ENCODE results near the gene ATP10A. TPM values are rescaled to one million over a fixed set of nuclear protein-coding genes. Genes with fewer than 3 reads are reported as not detected.

The ATP10A gene
- total and polyA plus RNA-seq, 5 donors from 2014 or later = 2.8 to 16.1 (median 5.5) TPM

GRCh38 chr15:25743548-25744275, 119.4 kb downstream of the ATP10A start:
- no peak overlapping the region for H3K4me3 ChIP-seq (ENCODE audit: low read depth, low read length)
- no peaks in the 10 kb centered on the region for H3K36me3 ChIP-seq (ENCODE audit: control insufficient read depth, insufficient read depth, low read length)
- Mint-ChIP-seq H3K27me3 (no peaks in the 10 kb centered on the region), H3K9me3 (no peaks in the 10 kb centered on the region), H3K4me3 (no peak overlapping the region), H3K27ac (no peak overlapping the region), H3K36me3 (peaks cover 4% of the 10 kb centered on the region), H3K4me1 (peaks cover 4 to 26% (median 17%) of the 10 kb centered on the region in 4 donors)
- no peak for ATAC-seq (ENCODE audit: low read depth in 2 of 2)
- H3K27ac ChIP-seq (ENCODE audit: insufficient read depth, low read length, poor library complexity, severe bottlenecking) = no peak overlapping the region
- no peaks in the 10 kb centered on the region for H3K27me3 ChIP-seq (ENCODE audit: control insufficient read depth, insufficient read depth, low read length)
- H3K9me3 ChIP-seq (ENCODE audit: control insufficient read depth in 2 of 2, low read length in 2 of 2) = no peaks in the 10 kb centered on the region
- no peak for DNase-seq
- H3K4me1 ChIP-seq (ENCODE audit: control insufficient read depth, insufficient read depth, low read length, poor library complexity, severe bottlenecking) = no peaks in the 10 kb centered on the region

DNA sequence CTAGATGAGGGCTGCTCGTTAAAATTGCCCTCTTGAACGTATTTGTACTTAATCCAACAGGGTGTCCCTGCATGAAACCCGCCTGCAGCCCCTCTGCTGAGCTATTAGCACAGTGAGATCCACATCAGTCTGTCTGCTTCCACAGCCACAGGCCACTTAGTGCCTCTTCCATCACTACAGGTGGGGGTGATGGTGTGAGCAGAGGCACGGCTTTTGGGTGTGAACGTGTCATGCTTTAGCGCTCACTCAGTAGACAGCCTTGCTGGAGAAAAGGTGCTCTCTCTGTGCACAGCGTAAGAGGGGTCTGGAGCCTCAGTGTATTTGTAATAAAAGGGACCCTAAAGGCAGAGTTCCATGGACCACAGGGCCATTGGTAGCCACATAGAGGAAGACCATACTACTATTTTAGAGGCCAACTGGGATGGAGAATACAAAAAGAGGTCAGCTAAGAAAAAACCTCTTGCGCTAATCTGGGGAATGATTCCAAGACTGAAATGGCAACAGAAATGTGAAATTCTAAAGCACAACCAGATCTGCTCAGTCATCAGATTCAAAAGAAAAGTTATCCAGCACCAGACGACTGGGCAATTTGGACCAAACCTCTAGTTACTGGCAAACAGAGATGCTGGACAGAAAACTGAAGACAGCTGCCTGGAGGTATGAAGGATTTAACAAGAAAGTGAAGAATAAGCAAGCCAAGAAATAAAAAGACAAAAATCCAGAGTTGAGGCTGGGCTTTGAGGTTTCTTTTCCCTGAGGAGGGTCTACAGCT, 120.2 kb downstream of the ATP10A start:
- no peak overlapping the region for H3K4me3 Mint-ChIP-seq
- peaks cover 4% of the 10 kb centered on the region for H3K36me3 Mint-ChIP-seq
- H3K9me3 ChIP-seq (ENCODE audit: control insufficient read depth in 2 of 2, low read length in 2 of 2) = no peaks in the 10 kb centered on the region
- H3K27me3 Mint-ChIP-seq = no peaks in the 10 kb centered on the region
- no peak overlapping the region for H3K4me3 ChIP-seq (ENCODE audit: low read depth, low read length)
- no peak overlapping the region for H3K27ac Mint-ChIP-seq
- H3K36me3 ChIP-seq (ENCODE audit: control insufficient read depth, insufficient read depth, low read length) = no peaks in the 10 kb centered on the region
- no peak overlapping the region for H3K27ac ChIP-seq (ENCODE audit: insufficient read depth, low read length, poor library complexity, severe bottlenecking)
- H3K9me3 Mint-ChIP-seq = no peaks in the 10 kb centered on the region
- H3K4me1 ChIP-seq (ENCODE audit: control insufficient read depth, insufficient read depth, low read length, poor library complexity, severe bottlenecking) = no peaks in the 10 kb centered on the region
- DNase-seq = no peak
- H3K27me3 ChIP-seq (ENCODE audit: control insufficient read depth, insufficient read depth, low read length) = no peaks in the 10 kb centered on the region
- ATAC-seq (ENCODE audit: low read depth in 2 of 2) = no peak
- peaks cover 4 to 26% (median 17%) of the 10 kb centered on the region in 4 donors for H3K4me1 Mint-ChIP-seq

DNA sequence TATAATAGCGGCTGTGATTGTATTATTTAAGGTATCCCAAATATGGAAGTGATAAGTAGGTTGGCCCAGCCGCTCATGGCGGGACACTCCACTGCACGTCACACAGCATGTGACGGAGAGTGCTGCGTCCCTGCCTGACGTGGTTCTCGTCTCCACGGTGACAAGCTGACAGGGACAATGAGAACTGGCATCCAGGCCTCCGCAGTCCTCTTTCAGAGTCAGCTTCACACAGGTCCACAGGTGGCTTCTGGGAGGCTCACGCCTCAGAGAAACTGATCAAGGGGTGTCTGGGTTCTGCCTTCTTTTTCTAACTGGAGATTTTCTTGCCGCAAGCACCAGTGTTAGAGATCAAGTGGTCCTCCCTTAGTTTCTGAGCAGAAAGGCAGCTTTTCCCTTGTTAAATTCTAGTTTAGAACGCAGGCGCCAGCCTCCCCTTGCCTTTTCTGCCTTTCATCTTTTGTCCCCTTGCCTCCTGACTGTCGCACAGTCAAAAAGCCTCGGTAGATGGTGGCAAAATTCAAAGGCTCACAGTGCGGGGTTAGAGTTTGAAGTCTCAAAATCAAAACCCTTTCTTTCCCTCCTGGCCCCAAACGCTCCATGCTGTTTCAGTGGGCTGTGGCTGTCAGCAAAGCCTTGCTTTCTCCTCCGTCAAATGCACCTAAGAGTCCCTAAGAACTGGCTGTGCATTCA, 120.9 kb downstream of the ATP10A start:
- Histone ChIP-seq H3K4me3 (ENCODE audit: low read depth, low read length) (no peak overlapping the region), H3K9me3 (ENCODE audit: control insufficient read depth in 2 of 2, low read length in 2 of 2) (no peaks in the 10 kb centered on the region), H3K27ac (ENCODE audit: insufficient read depth, low read length, poor library complexity, severe bottlenecking) (no peak overlapping the region), H3K36me3 (ENCODE audit: control insufficient read depth, insufficient read depth, low read length) (no peaks in the 10 kb centered on the region), H3K27me3 (ENCODE audit: control insufficient read depth, insufficient read depth, low read length) (no peaks in the 10 kb centered on the region), H3K4me1 (ENCODE audit: control insufficient read depth, insufficient read depth, low read length, poor library complexity, severe bottlenecking) (no peaks in the 10 kb centered on the region)
- Mint-ChIP-seq H3K4me1 (peaks cover 4 to 26% (median 17%) of the 10 kb centered on the region in 4 donors), H3K27ac (no peak overlapping the region), H3K27me3 (no peaks in the 10 kb centered on the region), H3K36me3 (peaks cover 4% of the 10 kb centered on the region), H3K4me3 (no peak overlapping the region), H3K9me3 (no peaks in the 10 kb centered on the region)
- DNase-seq (no peak), ATAC-seq (ENCODE audit: low read depth in 2 of 2) (no peak)

DNA sequence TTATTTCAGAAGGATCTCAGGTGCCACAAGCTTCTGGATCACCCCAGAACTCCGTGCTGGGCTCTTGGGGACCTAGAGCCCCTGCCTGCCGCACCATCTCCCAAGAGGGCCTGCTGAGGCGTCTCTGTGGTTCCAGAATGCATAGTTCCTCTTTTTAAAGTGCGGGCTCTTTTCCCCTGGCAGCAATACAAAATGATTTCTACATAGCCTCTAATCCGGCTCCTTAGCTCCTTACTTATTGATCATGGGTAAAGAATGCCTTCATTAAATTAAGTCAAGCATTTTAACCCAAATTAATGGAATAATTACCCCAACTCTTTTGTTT, 121.9 kb downstream of the ATP10A start:
- H3K36me3 Mint-ChIP-seq = peaks cover 4% of the 10 kb centered on the region
- no peak overlapping the region for H3K27ac Mint-ChIP-seq
- no peaks in the 10 kb centered on the region for H3K9me3 ChIP-seq (ENCODE audit: control insufficient read depth in 2 of 2, low read length in 2 of 2)
- DNase-seq (no peak), ATAC-seq (ENCODE audit: low read depth in 2 of 2) (no peak)
- peaks cover 4 to 26% (median 17%) of the 10 kb centered on the region in 4 donors for H3K4me1 Mint-ChIP-seq
- no peaks in the 10 kb centered on the region for H3K27me3 ChIP-seq (ENCODE audit: control insufficient read depth, insufficient read depth, low read length)
- H3K4me3 ChIP-seq (ENCODE audit: low read depth, low read length) = no peak overlapping the region
- no peaks in the 10 kb centered on the region for H3K9me3 Mint-ChIP-seq
- no peak overlapping the region for H3K27ac ChIP-seq (ENCODE audit: insufficient read depth, low read length, poor library complexity, severe bottlenecking)
- H3K36me3 ChIP-seq (ENCODE audit: control insufficient read depth, insufficient read depth, low read length) = no peaks in the 10 kb centered on the region
- no peak overlapping the region for H3K4me3 Mint-ChIP-seq
- H3K4me1 ChIP-seq (ENCODE audit: control insufficient read depth, insufficient read depth, low read length, poor library complexity, severe bottlenecking) = no peaks in the 10 kb centered on the region
- H3K27me3 Mint-ChIP-seq = no peaks in the 10 kb centered on the region

- H3K36me3 Mint-ChIP-seq = peaks cover 4% of the 10 kb centered on the region
- no peaks in the 10 kb centered on the region for H3K9me3 ChIP-seq (ENCODE audit: control insufficient read depth in 2 of 2, low read length in 2 of 2)
- ATAC-seq (ENCODE audit: low read depth in 2 of 2) (no peak), DNase-seq (no peak)
- H3K27ac ChIP-seq (ENCODE audit: insufficient read depth, low read length, poor library complexity, severe bottlenecking) = no peak overlapping the region
- H3K27me3 ChIP-seq (ENCODE audit: control insufficient read depth, insufficient read depth, low read length) = no peaks in the 10 kb centered on the region
- no peaks in the 10 kb centered on the region for H3K9me3 Mint-ChIP-seq
- peak overlapping the region in 1 of 3 donors; percentile 39 for H3K27ac Mint-ChIP-seq
- no peaks in the 10 kb centered on the region for H3K4me1 ChIP-seq (ENCODE audit: control insufficient read depth, insufficient read depth, low read length, poor library complexity, severe bottlenecking)
- peaks cover 4 to 23% (median 15%) of the 10 kb centered on the region in 4 donors for H3K4me1 Mint-ChIP-seq
- no peak overlapping the region for H3K4me3 Mint-ChIP-seq
- peaks cover 2% of the 10 kb centered on the region for H3K36me3 ChIP-seq (ENCODE audit: control insufficient read depth, insufficient read depth, low read length)
- no peak overlapping the region for H3K4me3 ChIP-seq (ENCODE audit: low read depth, low read length)
- H3K27me3 Mint-ChIP-seq = no peaks in the 10 kb centered on the region
Measured at GRCh38 chr15:25740383-25741255, 122.5 kb downstream of the ATP10A start.

GRCh38 chr15:25739687-25740121, 123.4 kb downstream of the ATP10A start:
- H3K27ac ChIP-seq (ENCODE audit: insufficient read depth, low read length, poor library complexity, severe bottlenecking) = no peak overlapping the region
- no peaks in the 10 kb centered on the region for H3K4me1 ChIP-seq (ENCODE audit: control insufficient read depth, insufficient read depth, low read length, poor library complexity, severe bottlenecking)
- no peaks in the 10 kb centered on the region for H3K27me3 ChIP-seq (ENCODE audit: control insufficient read depth, insufficient read depth, low read length)
- peak overlapping the region in 1 of 4 donors; percentile 78 for H3K4me3 Mint-ChIP-seq
- DNase-seq (peak in 2 of 3 donors; percentile 32 to 58), ATAC-seq (ENCODE audit: low read depth in 2 of 2) (peak; percentile 61)
- no peaks in the 10 kb centered on the region for H3K9me3 ChIP-seq (ENCODE audit: control insufficient read depth in 2 of 2, low read length in 2 of 2)
- H3K36me3 ChIP-seq (ENCODE audit: control insufficient read depth, insufficient read depth, low read length) = peaks cover 2% of the 10 kb centered on the region
- H3K4me1 Mint-ChIP-seq = peaks cover 4 to 21% (median 11%) of the 10 kb centered on the region in 4 donors
- H3K36me3 Mint-ChIP-seq = peaks cover 7% of the 10 kb centered on the region
- no peak overlapping the region for H3K4me3 ChIP-seq (ENCODE audit: low read depth, low read length)
- H3K9me3 Mint-ChIP-seq = no peaks in the 10 kb centered on the region
- H3K27ac Mint-ChIP-seq = peak overlapping the region in 2 of 3 donors; percentile 13 to 39
- H3K27me3 Mint-ChIP-seq = no peaks in the 10 kb centered on the region
